HG03469 (cell line): ENCODE measurements around the gene CYP26B1.

ENCODE experiments used
- ATAC-seq: cut with Tn5 transposase; IDR thresholded peaks from one replicate; pipeline ENCODE4 v1.9.1; 2021; ENCODE audit warnings: mild to moderate bottlenecking, moderate library complexity, moderate number of reproducible peaks; ENCODE audit not compliant: unreplicated experiment

Gene CYP26B1

DNA sequence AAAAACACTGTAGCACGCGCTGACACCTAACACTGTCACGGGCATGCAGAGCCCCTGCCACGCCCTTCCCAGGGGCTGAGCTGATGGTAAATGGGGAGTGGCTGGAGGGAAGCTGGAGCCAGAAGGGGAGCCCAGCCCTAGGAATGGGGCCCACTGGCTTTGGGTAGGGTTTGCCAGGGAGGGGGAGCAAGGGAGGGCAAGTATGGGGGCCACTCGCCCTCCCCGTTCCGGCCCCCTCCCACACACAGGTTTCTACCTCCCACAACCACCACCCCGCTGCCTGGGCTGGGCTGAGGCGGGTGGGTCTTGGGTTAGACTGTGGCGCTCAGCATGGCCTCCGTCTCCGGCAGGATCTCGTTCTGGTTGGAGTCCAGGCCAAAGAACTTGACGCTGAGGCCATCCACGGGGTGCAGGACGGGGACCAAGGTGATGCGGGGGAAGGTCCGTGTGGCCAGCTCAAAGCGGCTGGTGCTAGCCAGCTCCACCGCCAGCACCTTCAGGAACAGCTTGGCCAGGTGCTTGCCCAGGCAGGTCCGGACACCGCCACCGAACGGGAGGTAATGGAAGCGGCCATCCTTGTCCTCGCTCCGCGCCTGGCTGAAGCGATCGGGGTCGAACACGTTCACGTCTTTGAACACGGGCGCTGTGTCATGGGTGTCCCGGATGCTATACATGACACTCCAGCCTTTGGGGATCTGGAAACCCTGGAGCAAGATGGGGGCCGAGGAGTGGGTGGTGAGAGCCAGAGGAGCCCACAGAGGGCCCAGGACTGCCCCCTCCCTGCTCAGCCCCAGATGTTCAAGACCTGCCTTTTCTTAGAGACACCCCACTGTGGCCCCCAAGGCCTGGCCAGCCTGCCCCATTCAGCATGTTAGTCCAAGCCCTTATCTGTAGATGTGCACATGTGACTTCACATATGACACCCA is 15.5 kb downstream of the CYP26B1 start:
- ATAC-seq = no peak

DNA sequence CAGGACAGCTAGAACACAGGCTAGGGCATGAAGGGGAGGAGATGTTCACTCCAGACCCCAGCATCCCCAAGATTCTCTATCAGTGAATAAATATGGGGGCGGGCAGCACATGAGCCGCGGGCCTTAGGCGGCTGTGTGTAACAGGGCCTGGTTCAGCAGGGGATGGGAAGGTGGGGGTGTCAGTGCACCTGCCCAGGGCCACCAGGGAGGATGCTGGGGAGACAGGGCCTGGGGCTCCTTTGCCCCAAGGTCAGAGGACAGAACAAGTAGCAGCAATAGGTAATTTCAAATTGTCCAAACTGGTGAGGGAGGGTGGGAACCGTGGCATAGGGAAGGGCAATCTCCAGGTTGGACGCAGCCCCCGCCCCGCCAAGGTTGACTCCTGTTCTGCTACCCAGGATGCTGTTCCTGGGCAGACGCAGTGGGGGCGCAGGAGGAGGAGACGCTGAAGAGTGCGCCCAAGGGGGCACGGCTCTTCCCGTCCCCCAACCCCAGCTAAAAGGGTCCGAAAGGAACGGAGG is 16.2 kb downstream of the CYP26B1 start:
- ATAC-seq = no peak

DNA sequence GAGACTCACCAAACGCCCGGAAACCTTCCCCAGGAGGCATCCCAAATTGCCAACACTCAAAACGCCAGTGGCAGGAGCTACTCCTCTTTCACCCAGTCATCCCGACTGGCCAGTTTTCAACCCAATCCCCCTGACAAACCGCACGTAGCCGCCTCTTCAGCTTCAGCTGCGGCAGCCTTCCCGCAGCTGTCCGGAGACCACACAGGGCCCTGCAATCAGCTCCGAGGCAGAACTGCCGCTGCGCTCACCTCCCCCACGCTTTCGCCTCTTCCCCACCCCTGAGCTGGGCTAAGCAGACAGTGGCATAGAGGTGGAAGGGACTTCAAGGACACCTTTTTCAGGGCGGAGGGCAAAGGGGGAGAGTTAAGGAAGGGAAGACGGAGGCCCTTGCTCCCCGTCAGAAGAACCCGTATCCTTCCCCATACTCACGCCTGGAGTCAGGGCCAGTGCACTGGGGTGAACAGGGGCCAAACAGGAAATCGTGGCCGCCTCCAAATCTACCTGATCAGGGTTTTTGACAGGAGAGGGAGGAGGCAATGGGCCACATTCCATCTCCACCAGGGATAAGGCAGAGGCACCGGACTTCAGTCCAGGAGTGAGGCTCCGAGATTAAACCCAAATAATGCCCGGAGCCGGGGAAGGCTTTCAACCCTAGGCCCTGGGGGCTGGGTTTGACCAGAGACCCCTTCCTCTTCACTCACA is 16.9 kb downstream of the CYP26B1 start:
- ATAC-seq = no peak

DNA sequence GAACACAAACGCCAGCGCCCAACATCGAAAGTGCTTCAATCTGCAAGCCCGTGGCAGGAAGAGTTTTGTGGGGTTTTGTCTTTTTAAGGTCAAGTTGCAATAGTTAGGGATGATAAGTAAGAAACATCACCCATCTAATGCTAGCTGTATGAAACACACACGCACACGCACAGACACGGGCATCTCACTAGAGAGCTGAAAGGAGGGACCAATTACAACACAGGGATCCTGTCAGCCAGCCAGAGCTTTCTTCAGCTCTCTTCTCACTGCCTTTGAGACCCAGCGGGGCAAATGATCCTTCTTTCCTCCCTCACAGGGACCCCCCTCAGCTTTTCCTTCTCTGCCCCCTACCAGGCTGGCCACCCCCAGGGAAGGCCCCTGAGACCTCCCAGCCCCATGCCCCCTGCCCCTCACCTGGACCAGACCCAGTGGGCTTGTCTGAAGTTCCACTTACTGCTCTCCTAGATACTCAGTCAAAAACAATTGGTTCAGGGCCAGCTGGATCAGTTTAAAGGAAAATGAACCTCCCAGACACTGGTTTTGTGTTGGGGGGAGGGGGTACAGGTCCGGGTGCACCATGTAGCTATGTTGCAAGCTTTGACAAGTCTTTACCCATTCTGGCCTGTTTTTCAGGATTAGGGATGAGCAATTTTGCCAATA is 17.9 kb downstream of the CYP26B1 start:
- no peak for ATAC-seq

DNA sequence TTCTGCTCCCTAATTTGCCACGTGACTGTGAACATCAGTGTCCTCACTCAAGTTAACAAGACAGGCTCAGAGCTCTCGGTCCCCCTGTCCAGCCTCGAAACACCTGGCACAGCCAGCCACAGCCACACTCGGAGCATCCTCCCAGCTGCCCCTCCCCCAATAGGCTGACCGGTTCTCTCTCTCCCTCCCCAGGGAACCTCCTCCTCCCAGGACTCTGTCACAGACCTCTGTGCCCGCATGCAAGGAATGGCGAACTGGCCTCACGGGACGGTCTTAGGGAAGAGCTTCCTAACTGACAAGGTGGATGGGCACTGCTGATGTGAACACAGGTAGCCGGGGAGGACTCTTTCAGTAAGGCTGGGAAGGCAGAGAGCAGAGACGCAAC is 18.8 kb downstream of the CYP26B1 start:
- ATAC-seq = no peak

DNA sequence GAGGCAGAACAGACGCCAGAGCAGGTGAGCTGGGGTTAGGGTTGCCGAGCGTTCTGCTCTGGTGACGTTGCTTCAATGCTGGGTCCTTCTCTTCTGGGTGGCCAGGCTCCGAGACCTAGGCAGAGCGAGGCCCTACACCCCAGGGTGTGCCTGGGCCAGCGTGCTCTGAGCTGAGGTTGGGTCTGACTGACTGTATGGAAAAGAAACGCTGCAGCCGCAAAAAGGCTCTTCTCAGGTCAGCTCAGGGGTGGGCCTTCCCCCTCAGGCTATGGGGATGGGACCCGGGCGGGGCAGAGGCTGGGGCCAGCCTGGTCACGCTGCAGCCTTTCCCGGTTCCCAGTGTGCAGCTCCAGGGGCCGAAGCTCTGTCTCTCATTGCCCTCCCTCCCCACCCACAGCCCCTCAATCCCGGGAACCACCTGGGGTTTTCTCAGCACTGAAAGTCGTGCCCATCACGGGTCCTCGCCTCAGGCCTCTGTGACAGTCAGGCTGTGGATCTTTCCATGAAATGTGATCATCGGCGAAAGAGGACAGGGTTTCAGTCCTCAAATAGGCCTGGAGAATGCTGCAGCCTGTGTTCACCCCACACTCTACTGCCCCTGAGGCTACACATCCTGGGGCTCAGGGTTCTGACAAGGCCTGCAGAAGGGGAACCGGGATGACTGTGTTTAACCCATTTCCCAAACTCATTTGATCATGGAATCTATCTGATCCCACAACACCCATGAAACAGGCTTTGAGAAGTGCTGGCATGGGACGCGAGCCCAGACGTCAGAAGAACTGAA is 19.4 kb downstream of the CYP26B1 start:
- no peak for ATAC-seq

DNA sequence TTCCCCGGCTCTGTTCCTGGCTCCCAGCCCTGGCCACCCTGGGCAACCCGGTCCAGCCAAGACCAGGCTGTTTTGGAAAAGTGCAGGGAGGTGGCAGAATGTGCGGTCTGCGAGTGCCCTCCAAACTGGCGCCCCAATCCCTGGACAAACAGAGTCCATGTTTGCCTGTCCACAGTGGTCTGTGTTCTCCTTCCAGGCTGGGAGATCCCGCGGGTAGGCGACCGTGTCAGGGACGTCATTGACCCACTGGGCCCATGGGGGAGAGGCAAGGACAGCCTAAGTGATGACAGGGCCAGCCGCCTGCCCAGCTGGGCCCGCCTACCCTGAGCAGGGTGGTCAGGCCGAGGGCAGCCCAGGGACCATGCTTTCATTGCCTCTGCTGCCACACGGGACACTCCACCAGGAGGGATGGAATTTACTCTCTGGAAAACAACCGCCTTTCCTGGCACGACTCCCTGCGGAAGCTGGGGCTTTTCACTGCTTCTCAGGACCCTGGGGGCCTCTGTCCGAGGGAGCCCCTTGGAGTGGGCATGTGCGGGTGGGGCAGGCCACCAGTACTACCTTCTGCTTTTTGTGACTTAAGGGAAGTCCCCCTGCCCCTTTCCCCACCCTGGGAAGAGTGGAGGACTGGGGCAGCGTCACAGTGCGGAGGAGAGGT is 20.1 kb downstream of the CYP26B1 start:
- no peak for ATAC-seq

DNA sequence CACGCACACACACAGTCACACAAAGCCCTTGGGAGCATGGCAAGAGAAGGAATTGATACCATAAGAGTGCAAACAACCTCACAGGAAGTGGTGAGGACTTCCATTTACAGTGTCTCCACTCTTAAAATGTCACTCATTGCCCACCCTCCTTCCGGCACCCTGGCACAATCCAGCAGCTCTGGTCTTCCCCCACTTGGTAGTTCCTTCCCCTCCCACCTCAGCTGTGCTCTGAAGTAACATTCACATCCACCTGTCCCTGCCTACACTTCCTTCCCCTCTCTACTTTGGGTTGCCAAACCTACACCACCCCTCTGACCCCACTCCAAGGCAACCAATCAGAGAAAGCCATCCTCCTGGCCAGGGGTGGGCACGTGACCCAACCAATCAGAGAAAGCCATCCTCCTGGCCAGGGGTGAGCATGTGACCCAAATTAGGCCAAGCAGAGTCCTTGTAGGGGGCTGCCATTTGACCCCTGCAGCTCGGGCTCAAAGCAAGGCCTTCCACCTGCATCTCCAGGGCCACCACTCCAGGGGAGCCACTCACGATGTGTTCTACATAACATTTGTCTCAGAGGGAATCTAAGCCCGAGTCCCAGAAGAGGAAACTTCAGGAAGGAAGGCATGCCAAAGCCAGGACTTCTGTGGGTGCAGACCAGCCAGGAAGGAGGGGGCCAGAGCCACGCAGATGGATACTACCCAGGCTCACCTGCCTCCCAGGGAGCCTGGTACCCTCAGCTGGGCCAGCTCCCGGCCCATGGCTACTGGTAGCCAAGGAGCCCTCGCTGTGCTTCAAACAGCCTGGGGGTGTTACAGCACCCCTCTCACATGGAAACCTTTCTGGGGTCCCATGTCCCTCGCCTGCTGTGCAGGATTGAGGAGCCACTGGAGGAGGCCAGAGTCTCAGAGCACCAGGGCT is 21.2 kb downstream of the CYP26B1 start:
- ATAC-seq = no peak

DNA sequence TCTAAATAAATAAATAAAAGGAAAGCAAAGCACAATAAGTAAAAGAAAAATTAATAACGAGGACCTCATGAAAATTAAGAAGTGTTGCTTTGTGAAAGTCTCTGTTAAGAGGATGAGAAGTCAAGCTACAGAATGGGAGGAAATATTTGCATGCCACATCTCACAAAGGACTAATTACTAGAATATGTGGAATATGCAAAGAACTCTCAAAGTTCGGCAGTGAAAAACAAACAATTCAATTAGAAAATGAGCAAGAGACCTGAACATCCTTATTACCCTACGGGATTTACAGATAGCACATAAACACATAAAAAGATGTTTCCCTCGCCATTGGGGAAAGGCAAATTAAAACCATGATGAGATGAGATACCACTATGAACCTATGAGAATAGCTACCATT is 23.3 kb downstream of the CYP26B1 start:
- ATAC-seq = no peak

DNA sequence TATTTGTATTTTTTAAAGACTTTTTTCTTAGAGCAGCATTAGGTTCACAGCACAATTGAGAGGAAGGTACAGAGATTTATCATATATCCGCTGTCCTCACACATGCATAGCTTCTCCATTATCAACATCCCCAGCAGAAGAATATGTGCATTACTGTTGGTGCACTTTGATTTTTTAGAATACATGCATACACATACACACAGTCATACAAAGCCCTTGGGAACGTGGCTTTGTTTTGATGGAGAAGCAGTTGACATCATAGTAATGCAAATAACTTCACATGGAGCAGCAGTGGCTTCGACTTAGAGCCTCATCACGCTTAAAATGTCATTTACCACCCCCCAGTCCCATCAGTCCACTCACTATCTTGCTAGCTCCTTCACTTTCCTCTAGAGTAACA is 26.5 kb downstream of the CYP26B1 start:
- ATAC-seq = no peak

DNA sequence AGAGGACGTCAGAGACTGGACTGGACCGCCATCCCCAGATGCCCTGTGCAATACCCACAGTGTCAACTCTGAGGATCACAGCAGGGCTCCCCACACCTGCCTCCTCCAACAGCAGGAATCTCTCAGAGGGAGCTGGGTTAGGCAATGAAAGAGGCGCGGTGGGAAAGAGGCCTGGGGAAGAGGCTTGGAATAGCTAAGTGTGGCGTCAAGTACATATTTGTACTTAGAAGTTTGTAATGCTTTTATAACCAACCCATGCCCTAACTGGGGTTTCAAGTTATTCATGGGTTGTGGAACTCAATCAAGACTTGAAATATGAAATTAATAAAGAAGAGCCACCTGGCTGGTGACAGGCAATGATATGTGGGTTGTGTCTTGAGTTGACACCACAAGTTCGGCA is 28.7 kb downstream of the CYP26B1 start:
- no peak for ATAC-seq

DNA sequence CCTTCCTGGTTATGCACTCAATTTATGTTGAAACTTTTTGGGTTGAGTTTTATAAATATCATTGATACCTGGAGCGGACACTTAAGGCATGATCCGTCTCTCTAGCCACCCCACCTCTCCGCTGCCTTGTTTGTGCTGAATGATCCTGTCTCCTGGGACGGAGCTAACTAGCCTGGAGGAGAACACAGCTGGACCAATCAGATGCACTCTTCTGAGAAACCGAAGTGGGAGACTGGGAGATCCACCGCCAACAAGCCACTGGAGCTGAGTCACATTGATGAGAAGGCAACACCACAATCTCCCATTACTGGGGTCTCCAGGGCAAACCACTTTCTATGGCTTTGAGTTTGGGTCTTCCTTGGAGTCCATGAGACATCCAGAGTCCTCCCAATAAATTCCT is 29.3 kb downstream of the CYP26B1 start:
- ATAC-seq = no peak

DNA sequence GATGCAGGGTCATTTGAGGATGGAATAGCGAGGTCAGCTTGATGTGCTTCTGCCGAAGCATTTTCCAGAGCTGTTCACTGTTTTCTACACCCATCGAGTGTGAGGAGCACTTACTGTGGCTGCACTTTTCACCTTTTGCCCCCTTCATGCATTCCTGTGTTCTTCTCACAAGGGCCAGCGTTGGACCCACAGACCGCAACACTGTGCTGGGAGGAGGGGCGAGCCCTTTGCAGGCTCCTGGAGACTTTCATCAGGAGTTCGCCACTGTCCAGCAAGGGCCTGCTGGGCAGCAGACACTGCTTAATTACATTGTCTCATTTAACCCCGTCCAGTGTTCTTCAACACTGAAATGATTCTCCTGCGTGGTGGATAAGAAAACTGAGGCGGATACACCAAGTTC is 29.9 kb downstream of the CYP26B1 start:
- no peak for ATAC-seq

DNA sequence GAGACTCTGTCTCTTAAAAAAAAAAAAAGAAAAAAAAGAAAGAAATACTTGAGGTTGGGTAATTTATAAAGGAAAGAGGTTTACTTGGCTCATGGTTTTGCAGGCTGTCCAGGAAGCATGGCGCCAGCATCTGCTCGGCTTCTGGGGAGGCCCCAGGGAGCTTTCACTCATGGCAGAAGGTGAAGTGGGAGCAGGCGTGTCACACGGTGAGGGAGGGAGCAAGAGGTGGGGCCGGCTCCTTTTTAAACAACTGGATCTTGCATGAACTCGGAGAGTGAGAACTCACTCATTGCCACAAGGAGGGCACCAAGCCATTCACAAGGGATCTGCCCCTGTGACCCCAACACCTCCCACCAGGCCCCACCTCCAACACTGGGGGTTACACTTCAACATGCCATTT is 30.6 kb downstream of the CYP26B1 start:
- ATAC-seq = no peak

DNA sequence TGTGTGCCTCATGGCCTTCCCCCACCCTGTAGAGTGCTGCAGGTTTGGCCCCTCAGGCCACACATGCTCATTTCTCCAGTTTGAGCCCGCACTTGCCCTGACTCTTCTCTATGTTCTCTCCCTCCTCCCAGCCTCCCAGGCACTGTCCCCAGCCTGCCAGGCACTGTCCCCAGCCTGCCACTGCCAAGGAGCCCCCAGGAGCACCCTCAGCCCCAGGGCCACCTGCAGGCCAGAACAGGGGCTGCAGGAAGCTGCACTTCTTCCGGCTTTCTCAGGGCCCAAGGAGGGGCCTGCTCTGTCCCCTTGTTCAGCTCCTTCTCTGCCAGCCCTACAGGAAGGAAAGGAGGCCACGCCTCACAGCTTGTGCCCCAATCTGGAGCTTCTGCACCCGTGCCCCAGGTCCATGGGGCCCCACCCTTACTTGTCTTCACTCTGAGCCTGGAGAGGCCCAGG is 31.6 kb downstream of the CYP26B1 start:
- no peak for ATAC-seq

DNA sequence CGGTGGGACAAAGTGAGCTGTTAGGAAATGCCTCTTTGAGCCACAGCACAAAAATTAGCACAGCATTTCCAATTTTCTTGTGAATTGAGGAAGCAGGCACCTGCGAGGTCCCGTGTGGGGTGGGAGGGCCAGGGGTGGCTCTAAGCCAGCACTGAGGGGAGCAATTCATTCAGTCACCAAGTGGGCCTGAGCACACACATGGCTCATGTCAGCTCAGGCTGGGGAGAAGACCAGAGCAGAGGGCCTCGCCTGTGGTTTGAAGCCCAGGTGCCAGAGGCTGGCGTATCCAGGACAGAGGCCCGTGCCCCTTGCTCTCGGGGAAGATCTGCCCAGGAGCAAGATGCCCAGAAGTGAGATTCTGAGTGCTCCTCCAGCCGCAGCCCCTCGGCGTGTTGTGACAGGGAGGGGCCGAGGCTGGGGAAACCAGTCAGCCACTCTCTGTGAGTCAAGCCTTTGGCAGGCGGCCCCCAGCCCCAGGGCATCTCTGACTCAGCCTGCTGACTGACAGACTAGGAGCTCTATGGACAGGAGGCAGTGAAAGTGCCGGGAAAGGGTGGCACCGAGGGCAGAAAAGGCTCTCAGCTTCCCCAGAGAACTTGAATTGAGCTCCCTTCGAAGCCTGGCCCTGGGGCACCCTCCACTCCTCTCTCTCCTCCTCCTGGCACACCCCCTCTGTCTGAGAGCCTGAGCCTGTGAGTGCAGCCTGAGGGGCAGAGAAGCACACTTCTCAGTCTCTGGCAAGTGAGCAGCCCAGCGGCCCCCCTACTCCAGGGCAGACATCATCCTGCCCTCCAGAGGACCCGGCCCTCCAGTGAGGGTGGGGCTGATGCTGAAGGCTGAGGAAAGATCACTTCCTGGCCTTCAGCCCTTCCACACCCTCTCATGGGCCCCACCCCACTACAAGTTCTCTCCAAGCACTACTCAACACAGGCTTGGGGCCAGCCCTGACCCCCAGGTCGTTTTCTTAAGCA is 32.3 kb downstream of the CYP26B1 start:
- ATAC-seq = no peak

DNA sequence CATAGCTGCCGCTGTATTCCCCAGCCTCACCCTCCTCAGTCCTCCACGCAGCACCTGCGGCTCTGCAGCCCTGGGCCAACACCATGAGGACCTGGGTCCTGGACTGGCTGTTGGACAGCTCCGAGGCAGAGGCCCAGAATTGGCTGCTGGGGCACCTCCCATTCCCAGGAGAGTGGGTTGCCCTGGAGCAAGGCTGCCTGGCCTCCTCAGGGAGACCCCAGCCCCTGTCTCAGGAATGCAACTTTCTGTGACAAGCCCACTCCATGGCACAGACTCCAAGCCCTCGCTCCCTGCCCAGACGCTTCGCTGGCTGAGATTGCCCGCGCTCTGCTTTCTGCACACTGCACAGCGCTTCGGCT is 33.0 kb downstream of the CYP26B1 start:
- no peak for ATAC-seq
